Lower lobe of right lung (tissue), 2 donors: ENCODE data around the gene S100A16. TPM values are rescaled to one million over a fixed set of nuclear protein-coding genes. Genes with fewer than 3 reads are reported as not detected.

Source experiments
- ATAC-seq, 2 donors: fragments of 200-7000 bp; cut with Tn5 transposase; one replicate each; pipeline ENCODE4 v1.9.1; 2020 to 2022; ENCODE audit warnings: mild to moderate bottlenecking in 2 of 2, moderate library complexity in 2 of 2
- DNase-seq: peaks from one replicate; pipeline ENCODE4 v3.0.0-alpha.2; 2020
- H3K27ac ChIP-seq: fragments of 200-600 bp; one replicate; pipeline ENCODE4 v1.8.0; 2022
- H3K27me3 ChIP-seq: fragments of 200-600 bp; one replicate; pipeline ENCODE4 v1.8.0; 2022; ENCODE audit warnings: low read depth
- H3K36me3 ChIP-seq: fragments of 200-600 bp; one replicate; pipeline ENCODE4 v1.8.0; 2022; ENCODE audit warnings: mild to moderate bottlenecking
- H3K4me1 ChIP-seq: fragments of 200-600 bp; one replicate; pipeline ENCODE4 v1.8.0; 2022
- H3K4me3 ChIP-seq: fragments of 200-600 bp; one replicate; pipeline ENCODE4 v1.8.0; 2022; ENCODE audit warnings: mild to moderate bottlenecking
- H3K9me3 ChIP-seq: fragments of 200-600 bp; one replicate; pipeline ENCODE4 v1.8.0; 2022
- intact Hi-C: fragments of 100-400 bp; cut with DNase I; formaldehyde crosslinking; loops from one replicate; pipeline ENCODE4 v1.11.0; 2022
- total RNA-seq: library from RNA; stranded (reverse); fragmentation: NEBNext Ultra II Directional; extraction: Animal tissue kit (Norgen Biotek cat#: 25700); gene quantifications from one replicate; pipeline ENCODE4 v1.2.1, GENCODE V29; 2021
- TF ChIP-seq, protein P1 (sequence below): fragments of 200-600 bp; IDR thresholded peaks from one replicate; pipeline ENCODE4 v1.8.0; 2022; ENCODE audit warnings: antibody characterized with exemption, mild to moderate bottlenecking
- donor health status: DM: no; HTN: yes; CAD: no; lungs with severe emphysema.

Gene S100A16
- total RNA-seq, 1 donor from 2014 or later, result 52.3 TPM

DNA sequence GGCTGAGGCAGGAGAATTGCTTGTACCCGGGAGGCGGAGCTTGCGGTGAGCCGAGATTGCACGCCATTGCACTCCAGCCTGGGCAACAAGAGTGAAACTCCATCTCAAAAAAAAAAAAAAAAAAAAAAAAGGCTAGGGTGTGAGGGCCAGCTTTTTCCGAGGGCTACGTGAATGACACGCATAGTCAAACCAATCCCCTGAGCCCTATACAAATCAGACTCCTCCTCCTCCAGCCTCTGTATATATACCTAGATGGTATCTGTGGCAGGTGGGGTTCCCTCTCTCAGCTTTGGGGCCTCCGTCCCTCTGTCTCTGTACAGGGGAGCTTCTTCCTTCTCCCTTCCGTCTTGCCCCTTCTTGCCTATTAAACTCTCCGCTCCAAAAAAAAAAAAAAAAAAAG is 6.7 kb downstream of the S100A16 start:
- no peak overlapping the region for H3K27ac ChIP-seq
- H3K27me3 ChIP-seq, result no peaks in the 10 kb centered on the region
- H3K36me3 ChIP-seq, result peaks cover 28% of the 10 kb centered on the region
- H3K4me1 ChIP-seq, result peaks cover 38% of the 10 kb centered on the region
- TF ChIP-seq, protein P1, sequence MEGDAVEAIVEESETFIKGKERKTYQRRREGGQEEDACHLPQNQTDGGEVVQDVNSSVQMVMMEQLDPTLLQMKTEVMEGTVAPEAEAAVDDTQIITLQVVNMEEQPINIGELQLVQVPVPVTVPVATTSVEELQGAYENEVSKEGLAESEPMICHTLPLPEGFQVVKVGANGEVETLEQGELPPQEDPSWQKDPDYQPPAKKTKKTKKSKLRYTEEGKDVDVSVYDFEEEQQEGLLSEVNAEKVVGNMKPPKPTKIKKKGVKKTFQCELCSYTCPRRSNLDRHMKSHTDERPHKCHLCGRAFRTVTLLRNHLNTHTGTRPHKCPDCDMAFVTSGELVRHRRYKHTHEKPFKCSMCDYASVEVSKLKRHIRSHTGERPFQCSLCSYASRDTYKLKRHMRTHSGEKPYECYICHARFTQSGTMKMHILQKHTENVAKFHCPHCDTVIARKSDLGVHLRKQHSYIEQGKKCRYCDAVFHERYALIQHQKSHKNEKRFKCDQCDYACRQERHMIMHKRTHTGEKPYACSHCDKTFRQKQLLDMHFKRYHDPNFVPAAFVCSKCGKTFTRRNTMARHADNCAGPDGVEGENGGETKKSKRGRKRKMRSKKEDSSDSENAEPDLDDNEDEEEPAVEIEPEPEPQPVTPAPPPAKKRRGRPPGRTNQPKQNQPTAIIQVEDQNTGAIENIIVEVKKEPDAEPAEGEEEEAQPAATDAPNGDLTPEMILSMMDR, result no peak
- no peaks in the 10 kb centered on the region for H3K9me3 ChIP-seq
- DNase-seq, result no peak
- intact Hi-C loops, result no loop called here
- no peak for ATAC-seq
- no peak overlapping the region for H3K4me3 ChIP-seq

DNA sequence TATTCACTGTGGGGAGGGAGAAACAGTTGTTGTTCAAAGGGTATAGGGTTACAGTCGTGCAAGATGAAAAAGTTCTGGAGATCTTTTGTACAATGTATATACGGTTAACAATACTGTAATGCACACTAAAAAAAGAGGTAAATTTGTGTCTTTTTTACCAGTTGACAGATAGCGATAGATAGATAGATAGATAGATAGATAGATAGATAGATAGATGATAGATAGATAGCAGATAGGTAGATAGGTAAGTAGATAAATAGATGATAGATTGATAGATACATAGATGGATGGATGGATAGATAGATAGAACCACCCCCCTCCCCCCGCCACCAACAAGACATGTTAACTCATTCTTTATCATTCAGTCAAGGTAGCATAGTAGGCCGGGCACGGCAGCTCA is 10.2 kb downstream of the S100A16 start:
- peaks cover 13% of the 10 kb centered on the region for H3K4me1 ChIP-seq
- DNase-seq (no peak), ATAC-seq (no peak)
- TF ChIP-seq, protein P1, result no peak
- intact Hi-C loops, result no loop called here
- H3K9me3 ChIP-seq, result no peaks in the 10 kb centered on the region
- H3K4me3 ChIP-seq, result no peak overlapping the region
- peaks cover 27% of the 10 kb centered on the region for H3K36me3 ChIP-seq
- H3K27me3 ChIP-seq, result no peaks in the 10 kb centered on the region
- H3K27ac ChIP-seq, result no peak overlapping the region

DNA sequence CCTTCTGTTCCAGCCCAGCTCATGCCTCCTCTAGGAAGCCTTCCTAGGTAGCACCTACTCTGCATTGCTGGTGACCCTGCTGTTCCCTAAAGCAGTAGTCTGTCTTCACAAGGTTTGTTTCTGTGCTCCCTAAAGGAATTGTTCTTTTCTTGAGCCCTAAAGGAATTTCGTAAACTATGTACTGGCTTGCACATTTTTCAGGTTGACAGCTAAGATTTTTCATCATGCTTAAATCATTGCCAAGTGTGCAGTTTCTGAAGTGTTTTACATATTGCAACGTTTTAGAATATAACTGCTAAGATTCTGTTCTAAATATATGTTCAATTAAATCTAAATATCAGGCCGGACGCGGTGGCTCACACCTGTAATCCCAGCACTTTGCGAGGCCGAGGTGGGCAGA is 13.1 kb downstream of the S100A16 start:
- intact Hi-C loops, result no loop called here
- H3K9me3 ChIP-seq, result no peaks in the 10 kb centered on the region
- TF ChIP-seq, protein P1, result no peak

DNA sequence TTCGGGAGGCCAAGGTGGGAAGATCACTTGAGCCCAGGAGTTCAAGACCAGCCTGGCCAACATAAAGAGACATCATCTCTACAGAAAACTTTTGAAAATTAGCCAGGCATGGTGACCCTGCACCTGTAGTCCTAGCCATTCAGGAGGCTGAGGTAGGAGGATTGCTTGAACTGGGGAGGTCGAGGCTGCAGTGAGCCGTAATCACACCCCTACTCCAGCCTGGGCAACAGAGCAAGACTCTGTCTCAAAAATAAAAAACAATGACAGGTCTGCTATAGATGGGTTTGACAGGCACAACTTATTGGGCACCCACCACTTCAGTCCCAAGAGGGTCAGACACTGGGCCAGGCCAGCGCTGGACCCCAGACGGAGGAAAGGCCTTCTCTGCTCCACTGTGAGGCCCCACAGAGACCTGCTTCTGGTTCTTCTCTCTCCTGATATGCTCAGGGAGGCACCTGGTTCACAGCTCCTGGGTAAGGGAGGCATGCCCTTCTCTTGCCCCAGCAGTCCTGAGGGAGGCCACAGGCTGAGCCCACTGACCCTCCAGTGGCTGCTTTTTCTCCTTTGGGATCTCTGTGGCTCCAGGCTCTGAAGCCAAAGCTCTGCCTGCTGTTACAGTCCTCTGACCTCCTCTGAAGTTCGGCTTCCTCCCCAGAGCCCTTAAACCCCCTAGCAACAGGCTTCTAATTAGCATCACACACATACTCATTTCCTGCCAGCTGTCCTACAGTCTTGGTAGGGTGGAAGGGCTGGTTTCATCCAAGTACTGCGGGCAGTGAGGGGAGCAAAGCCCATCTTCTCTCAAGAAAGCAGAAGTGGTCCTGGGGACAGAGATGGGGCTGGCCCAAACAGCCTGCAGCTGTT is 14.4 kb downstream of the S100A16 start:
- H3K9me3 ChIP-seq, result no peaks in the 10 kb centered on the region
- DNase-seq (no peak), ATAC-seq (peak; percentile 26 to 57)
- H3K4me1 ChIP-seq, result peaks cover 7% of the 10 kb centered on the region
- no peaks in the 10 kb centered on the region for H3K27me3 ChIP-seq
- H3K36me3 ChIP-seq, result no peaks in the 10 kb centered on the region
- intact Hi-C loops, result no loop called here
- H3K4me3 ChIP-seq, result no peak overlapping the region
- TF ChIP-seq, protein P1, result no peak
- no peak overlapping the region for H3K27ac ChIP-seq

More for the DNA sequence above, 13.1 kb downstream of the S100A16 start:
- ATAC-seq, result no peak
- H3K36me3 ChIP-seq, result no peaks in the 10 kb centered on the region
- H3K27me3 ChIP-seq, result no peaks in the 10 kb centered on the region
- no peak overlapping the region for H3K4me3 ChIP-seq
- H3K4me1 ChIP-seq, result peaks cover 7% of the 10 kb centered on the region
- H3K27ac ChIP-seq, result no peak overlapping the region
- DNase-seq, result no peak

DNA sequence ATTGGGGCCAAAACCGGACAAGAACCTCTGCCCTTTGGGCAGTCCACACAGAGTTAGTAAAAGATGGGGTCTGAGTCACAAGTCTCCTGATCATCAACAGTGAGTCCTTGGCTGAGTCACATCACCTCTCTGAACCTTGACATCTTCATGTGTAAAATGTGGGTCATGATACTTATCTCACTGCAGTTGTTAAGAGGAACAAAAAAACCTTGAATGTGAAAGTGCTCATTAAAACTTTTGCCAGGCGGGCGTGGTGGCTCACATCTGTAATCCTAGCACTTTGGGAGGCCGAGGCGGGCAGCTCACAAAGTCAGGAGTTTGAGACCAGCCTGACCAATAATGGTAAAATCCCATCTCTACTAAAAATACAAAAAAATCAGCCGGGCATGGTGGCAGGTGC is 15.7 kb downstream of the S100A16 start:
- TF ChIP-seq, protein P1, result no peak
- peaks cover 7% of the 10 kb centered on the region for H3K4me1 ChIP-seq
- no peak for DNase-seq
- H3K9me3 ChIP-seq, result no peaks in the 10 kb centered on the region
- intact Hi-C loops, result no loop called here
- no peaks in the 10 kb centered on the region for H3K27me3 ChIP-seq
- ATAC-seq, result no peak
- H3K27ac ChIP-seq, result no peak overlapping the region
- no peak overlapping the region for H3K4me3 ChIP-seq
- no peaks in the 10 kb centered on the region for H3K36me3 ChIP-seq
